Left colon (tissue), 2 donors: ENCODE measurements around the gene ZNF19. TPM values are rescaled to one million over a fixed set of nuclear protein-coding genes. Genes with fewer than 3 reads are reported as not detected.

Experiments
- ATAC-seq: fragments of 200-7000 bp; cut with Tn5 transposase; one replicate; pipeline ENCODE4 v1.9.1; 2020; ENCODE audit warnings: mild to moderate bottlenecking, moderate library complexity
- DNase-seq, 2 donors: peaks; one replicate each; pipeline ENCODE4 v3.0.0-alpha.2; 2020
- intact Hi-C, 2 donors: fragments of 100-400 bp; cut with DNase I in 1 of 2; cut with micrococcal nuclease in 1 of 2; formaldehyde crosslinking; loops; one replicate each; pipeline versions ENCODE4 v1.11.2 to v1.14.0; 2022; cut with DNase I, micrococcal nuclease
- total RNA-seq, 2 donors: library from RNA; stranded (reverse); fragmentation: NEBNext Ultra II Directional; extraction: Animal tissue kit (Norgen Biotek cat#: 25700); gene quantifications; one replicate each; pipeline ENCODE4 v1.2.1, GENCODE V29; 2021
- donor health status: DM: no; HTN: no; CAD: no.
- donor health status: DM: yes; HTN: yes; CAD: no.

ZNF19 gene
- total RNA-seq, 2 donors from 2014 or later: 8.3 to 9.8 TPM

DNA sequence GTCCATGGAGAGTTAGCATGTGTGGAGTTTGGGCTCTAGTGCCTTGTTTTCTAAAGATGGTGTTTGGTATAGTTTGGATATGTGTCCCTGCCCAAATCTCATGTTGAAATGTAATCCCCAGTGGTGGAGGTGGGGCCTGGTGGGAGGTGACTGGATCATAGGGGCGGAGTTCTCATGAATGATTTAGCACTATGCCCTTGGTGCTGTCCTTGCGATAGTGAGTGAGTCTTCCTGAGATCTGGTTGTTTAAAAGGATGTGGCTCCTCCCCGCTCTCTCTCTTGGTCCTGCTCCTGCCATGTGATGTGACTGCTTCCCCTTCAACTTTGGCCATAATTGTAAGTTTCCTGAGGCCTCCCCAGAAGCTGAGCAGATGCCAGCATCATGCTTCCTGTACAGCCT is 8.9 kb upstream of the ZNF19 start:
- intact Hi-C loops: loop anchor here in 1 of 2 donors (5.0 kb wide), 1 partner anchor 86 kb away; no protein-coding TSS in a partner anchor
- no peak for DNase-seq
- ATAC-seq: no peak

- intact Hi-C loops: no loop called here
Observed at GRCh38 chr16:71493213-71493612, 4.1 kb upstream of the ZNF19 start.

DNA sequence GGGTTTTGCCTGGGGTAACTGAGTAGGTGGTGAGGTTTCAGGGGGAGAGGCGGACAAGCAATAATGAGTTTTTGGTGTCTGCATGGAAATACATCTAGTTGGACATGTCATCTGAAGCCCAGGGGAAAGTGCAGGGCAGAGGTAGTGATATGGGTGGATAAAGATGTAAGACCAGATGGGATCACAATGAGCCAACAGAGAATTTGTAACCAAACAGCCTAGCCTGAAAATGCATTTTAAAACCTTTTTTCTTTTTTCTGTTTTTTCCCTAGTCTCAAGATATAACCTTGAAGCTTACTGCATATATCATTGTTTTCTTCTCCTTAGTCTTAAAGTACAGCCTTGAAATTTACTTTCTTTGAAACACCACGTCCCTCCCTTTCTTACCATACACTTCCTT is 3.7 kb upstream of the ZNF19 start:
- intact Hi-C loops: no loop called here
- ATAC-seq (no peak), DNase-seq (no peak)

More at GRCh38 chr16:71493213-71493612, 4.1 kb upstream of the ZNF19 start:
- DNase-seq: no peak
- no peak for ATAC-seq

- intact Hi-C loops: no loop called here
- DNase-seq: no peak
- ATAC-seq: no peak
Observed at GRCh38 chr16:71491054-71491453, 1.9 kb upstream of the ZNF19 start.

- ATAC-seq (no peak), DNase-seq (no peak)
- intact Hi-C loops: no loop called here
Observed at GRCh38 chr16:71490361-71490760, 1.2 kb upstream of the ZNF19 start.

DNA sequence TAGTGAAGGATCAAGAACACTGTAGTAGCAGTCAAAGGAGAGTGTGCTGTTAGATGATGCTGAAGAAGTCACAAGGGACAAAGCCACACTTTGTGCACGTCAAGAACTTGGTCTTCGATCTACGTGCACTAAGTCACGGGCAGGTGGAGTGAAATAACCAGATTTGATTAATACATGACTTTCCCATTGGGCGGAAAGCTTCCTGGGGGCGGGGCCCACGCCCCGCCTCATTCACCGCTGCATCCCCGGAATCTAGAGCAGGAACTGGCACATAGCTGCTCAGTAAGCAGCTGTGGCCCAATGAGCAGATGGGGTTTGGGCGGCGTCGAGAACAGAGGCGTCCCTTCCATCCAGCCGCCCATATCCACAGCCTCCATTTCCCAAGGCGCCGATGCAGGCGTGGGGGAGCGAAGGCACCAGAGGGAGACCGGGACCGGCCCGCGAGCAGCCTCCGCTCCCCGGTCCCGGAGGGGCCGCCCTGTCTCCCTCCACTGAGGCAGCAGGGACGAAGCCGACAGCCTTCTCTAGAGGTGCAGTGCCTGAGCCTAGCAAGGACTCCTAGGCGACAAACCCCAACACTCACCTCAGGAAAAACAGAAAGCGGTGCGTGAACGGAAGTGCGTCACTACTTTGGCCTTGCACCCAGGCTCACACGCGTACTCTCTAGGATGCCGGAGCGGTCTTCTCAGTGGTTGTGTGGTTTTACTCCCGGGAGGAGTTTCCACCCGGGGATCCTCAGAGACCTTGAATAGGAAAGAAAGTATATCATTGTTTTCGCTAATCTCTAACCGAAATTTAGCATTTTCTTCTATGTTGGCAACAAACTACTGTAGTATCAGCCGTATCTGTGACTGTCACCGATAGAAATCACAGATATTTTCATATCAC is 4.9 kb downstream of the ZNF19 start:
- ATAC-seq (peak; percentile 95), DNase-seq (peak; percentile 84 to 89)
- intact Hi-C loops: loop anchor here in 1 of 2 donors (2.0 kb wide), 1 partner anchor 21 kb away; the partner anchor contains the start of gene ZNF23

GRCh38 chr16:71482569-71482968 is 6.6 kb downstream of the ZNF19 start:
- ATAC-seq: no peak
- DNase-seq: no peak
- intact Hi-C loops: no loop called here

GRCh38 chr16:71480956-71481355 is 8.2 kb downstream of the ZNF19 start:
- DNase-seq (no peak), ATAC-seq (no peak)
- intact Hi-C loops: no loop called here

GRCh38 chr16:71479420-71479819 is 9.7 kb downstream of the ZNF19 start:
- no peak for DNase-seq
- intact Hi-C loops: no loop called here
- peak; percentile 60 for ATAC-seq

DNA sequence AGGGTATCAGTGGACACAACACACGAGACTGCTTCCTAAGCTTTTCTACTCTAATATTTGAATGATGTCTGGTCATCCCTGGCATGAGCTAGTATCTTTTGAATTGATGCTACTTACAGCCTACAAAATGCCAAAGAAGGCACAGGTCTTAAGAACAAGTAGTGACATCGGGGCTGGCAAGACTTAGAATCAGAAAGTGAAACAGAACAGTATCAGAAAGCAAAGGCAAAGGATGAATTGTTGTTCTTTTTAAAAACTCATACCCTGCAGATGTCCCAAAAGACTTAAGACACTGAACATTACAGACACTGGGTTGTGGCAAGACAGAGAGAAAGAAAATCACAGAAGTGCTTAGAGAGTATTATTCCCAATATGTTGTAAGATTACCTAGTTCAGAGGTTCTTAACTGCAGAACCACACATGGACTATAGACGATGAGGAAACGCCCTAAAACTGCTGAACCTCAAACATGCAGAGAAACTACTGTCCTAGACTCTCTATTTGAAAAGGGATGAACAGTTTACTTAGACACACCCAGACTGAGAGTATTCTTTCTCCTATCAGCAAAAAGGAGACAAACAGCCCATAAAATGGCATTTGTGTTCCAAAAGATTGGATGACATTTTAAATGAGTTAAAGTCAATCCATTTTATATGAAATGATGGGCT is 12.5 kb downstream of the ZNF19 start:
- DNase-seq: no peak
- intact Hi-C loops: no loop called here
- ATAC-seq: no peak

GRCh38 chr16:71474864-71475263 is 14.3 kb downstream of the ZNF19 start:
- DNase-seq: no peak
- no peak for ATAC-seq
- intact Hi-C loops: no loop called here

DNA sequence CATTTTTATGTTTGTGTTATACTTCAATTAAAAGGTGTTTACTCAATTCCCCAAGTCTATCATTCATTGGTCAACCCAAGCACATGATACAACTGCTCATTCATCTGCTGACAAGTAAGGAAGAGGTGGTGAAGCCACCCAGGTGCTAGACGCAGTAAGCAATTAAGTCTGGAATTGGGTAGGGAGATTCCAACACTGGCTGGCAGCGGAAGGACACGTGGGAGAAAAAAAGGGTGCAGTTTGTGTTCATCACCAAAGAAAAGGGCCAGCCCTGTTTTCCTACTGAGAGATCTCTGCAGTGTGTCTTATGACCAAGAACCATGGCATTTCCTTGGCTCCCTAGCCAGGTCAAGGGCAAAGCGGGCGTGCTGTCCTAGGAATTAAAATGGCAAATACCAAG is 15.2 kb downstream of the ZNF19 start:
- intact Hi-C loops: no loop called here
- DNase-seq (no peak), ATAC-seq (no peak)

DNA sequence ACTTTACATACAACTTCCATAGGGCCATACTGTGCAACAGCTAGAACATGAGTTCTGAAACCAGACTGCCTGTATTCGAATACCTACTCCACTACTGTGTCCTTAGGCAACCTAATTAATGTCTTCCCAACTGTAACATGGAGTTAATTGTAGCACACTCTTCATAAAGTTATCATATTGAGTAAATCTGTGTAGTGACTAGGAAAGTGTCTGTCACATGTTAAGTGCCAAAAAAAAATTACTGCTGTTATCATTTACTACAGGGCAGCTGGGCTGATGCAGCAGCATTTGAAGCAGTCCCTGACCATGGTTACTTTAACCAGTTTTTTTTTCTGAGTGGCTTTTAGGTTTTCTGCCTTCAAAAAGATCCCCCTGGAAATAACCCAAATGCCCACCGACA is 16.2 kb downstream of the ZNF19 start:
- no peak for DNase-seq
- no peak for ATAC-seq
- intact Hi-C loops: no loop called here

DNA sequence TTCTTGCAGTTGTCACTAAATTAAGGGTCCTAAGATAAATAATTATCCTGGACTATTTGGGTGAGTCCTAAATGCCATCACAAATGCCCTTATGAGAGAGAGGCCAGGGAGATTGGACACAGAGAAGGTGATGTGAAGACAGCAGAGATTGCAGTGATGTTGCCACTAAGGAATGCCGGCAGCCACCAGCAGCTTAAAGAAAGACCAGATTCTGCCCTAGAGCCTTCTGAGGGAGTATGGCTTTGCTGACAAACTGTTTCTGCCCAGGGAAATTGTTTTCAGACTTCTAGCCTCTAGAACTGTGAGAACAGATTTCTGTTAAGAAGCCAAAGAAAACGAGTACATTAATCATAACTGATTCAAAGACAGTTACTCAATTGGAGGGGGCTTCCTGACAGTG is 17.1 kb downstream of the ZNF19 start:
- no peak for DNase-seq
- intact Hi-C loops: no loop called here
- no peak for ATAC-seq

DNA sequence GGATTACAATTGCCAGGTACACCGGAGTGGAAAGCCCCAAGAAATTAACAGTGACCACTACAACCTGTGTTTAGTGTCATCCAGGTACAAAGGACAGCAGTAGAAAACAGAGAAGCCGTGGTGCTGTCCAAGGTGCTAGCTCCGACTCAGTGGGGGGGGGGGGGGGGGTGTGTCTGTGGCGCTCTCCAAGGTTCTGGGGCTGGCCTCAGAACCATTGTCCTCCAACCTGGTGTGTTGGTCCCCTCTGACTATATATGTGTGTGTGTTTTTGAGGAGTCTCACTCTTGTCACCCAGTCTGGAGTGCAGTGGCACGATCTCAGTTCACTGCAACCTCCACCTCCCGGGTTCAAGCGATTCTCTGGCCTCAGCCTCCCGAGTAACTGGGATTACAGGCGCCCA is 21.3 kb downstream of the ZNF19 start:
- DNase-seq: peak in 1 of 2 donors; percentile 41
- intact Hi-C loops: no loop called here

GRCh38 chr16:71464231-71464630 is 24.9 kb downstream of the ZNF19 start:
- no peak for ATAC-seq
- DNase-seq: no peak
- intact Hi-C loops: no loop called here

More for the DNA sequence above, 21.3 kb downstream of the ZNF19 start:
- ATAC-seq: peak; percentile 76

- intact Hi-C loops: loop anchor here in 1 of 2 donors (2.0 kb wide), 1 partner anchor 23 kb away; no protein-coding TSS in a partner anchor
- DNase-seq: peak; percentile 84 to 87
Observed at GRCh38 chr16:71461686-71462648, 27.2 kb downstream of the ZNF19 start, which contains the start of gene ZNF23. Gene ZNF23, minus strand, starts transcription at chr16:71462247. Its CDS starts 5,451 bp downstream, at chr16:71456796.

GRCh38 chr16:71460941-71461340 is 28.2 kb downstream of the ZNF19 start:
- intact Hi-C loops: no loop called here
- DNase-seq (no peak), ATAC-seq (no peak)

More at GRCh38 chr16:71461686-71462648, 27.2 kb downstream of the ZNF19 start, which contains the start of gene ZNF23:
- ATAC-seq: peak; percentile 100

DNA sequence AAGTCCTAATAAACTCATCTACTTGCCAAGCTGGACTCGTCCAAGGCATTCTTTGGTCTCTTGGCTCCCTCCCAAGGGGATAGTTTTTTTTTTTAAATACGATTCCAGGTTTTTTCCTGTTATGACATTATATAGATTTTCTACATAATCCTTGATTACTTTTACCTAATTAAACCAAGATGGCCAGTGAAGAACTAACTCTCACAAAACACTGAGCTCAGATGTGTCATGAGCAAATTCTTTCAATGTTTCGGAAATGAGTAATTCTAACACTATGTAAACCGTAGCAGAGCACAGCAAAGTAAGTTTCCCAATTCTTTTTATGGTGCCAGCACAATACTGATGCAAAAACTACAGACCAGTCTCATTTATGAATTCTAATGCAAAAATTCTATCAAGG is 28.9 kb downstream of the ZNF19 start:
- ATAC-seq (no peak), DNase-seq (no peak)
- intact Hi-C loops: no loop called here
